Erythroblast (primary cell): Measurements from ENCODE around the gene NKD2.

ENCODE experiments used
- GATA1 ChIP-seq: IDR thresholded peaks from 2 replicates; pipeline ENCODE4 v1.6.1; 2011; ENCODE audit warnings: low read depth, mild to moderate bottlenecking, control low read depth, low read length, moderate library complexity
- POLR2A ChIP-seq: IDR thresholded peaks from 2 replicates; pipeline ENCODE4 v1.6.1; 2011; ENCODE audit warnings: mild to moderate bottlenecking, low read length

- TF ChIP-seq POLR2A (no peak), GATA1 (no peak)
These were observed 52.0 kb downstream of the NKD2 start for GRCh38 chr5:1060535-1060981.
